Stimulated activated CD8-positive, alpha-beta memory T cell treated with anti-CD3 and anti-CD28 coated beads, Interleukin-2, amount 100 ng/mL, for 1 hour (primary cell): ENCODE results near the gene TMEM125.

Experiments
- DNase-seq, 2 donors: peaks; one replicate each; pipeline ENCODE4 v3.0.0-alpha.2; 2020; ENCODE audit warnings: low read depth in 2 of 2

The TMEM125 gene

GRCh38 chr1:43274125-43274803 is 4.5 kb downstream of the TMEM125 start:
- no peak for DNase-seq

GRCh38 chr1:43274804-43275180 is 5.0 kb downstream of the TMEM125 start:
- no peak for DNase-seq

GRCh38 chr1:43275826-43276620 is 6.2 kb downstream of the TMEM125 start:
- no peak for DNase-seq

GRCh38 chr1:43276673-43277072 is 6.9 kb downstream of the TMEM125 start:
- DNase-seq = no peak

GRCh38 chr1:43277116-43277876 is 7.5 kb downstream of the TMEM125 start:
- DNase-seq = no peak

GRCh38 chr1:43279161-43279560 is 9.4 kb downstream of the TMEM125 start:
- no peak for DNase-seq

- no peak for DNase-seq
Observed at GRCh38 chr1:43279666-43280065, 9.9 kb downstream of the TMEM125 start.

- DNase-seq = no peak
Observed at GRCh38 chr1:43280692-43281091, 10.9 kb downstream of the TMEM125 start.

GRCh38 chr1:43282220-43283195 is 12.7 kb downstream of the TMEM125 start:
- no peak for DNase-seq

GRCh38 chr1:43284065-43284464 is 14.3 kb downstream of the TMEM125 start:
- no peak for DNase-seq

GRCh38 chr1:43284546-43285110 is 14.8 kb downstream of the TMEM125 start:
- DNase-seq = no peak

GRCh38 chr1:43285269-43285990 is 15.6 kb downstream of the TMEM125 start, which contains the start of gene C1orf210:
C1orf210 (minus strand) TSS chr1:43285581; CDS start chr1:43283270, 2,311 bp downstream.
- no peak for DNase-seq

- DNase-seq = no peak
Observed at GRCh38 chr1:43286115-43286514, 16.3 kb downstream of the TMEM125 start.

- DNase-seq = no peak
Observed at GRCh38 chr1:43286533-43286932, 16.8 kb downstream of the TMEM125 start.

- no peak for DNase-seq
Observed at GRCh38 chr1:43288058-43288784, 18.4 kb downstream of the TMEM125 start.

- DNase-seq = no peak
Observed at GRCh38 chr1:43288785-43289706, 19.3 kb downstream of the TMEM125 start.

GRCh38 chr1:43292216-43292615 is 22.4 kb downstream of the TMEM125 start:
- DNase-seq = no peak

GRCh38 chr1:43292679-43293078 is 22.9 kb downstream of the TMEM125 start:
- DNase-seq = no peak
